ENCODE results near the gene UBE2I.
A peak's percentile ranks its signal among the peaks of the same experiment; 100 is the strongest.

UBE2I gene

DNA sequence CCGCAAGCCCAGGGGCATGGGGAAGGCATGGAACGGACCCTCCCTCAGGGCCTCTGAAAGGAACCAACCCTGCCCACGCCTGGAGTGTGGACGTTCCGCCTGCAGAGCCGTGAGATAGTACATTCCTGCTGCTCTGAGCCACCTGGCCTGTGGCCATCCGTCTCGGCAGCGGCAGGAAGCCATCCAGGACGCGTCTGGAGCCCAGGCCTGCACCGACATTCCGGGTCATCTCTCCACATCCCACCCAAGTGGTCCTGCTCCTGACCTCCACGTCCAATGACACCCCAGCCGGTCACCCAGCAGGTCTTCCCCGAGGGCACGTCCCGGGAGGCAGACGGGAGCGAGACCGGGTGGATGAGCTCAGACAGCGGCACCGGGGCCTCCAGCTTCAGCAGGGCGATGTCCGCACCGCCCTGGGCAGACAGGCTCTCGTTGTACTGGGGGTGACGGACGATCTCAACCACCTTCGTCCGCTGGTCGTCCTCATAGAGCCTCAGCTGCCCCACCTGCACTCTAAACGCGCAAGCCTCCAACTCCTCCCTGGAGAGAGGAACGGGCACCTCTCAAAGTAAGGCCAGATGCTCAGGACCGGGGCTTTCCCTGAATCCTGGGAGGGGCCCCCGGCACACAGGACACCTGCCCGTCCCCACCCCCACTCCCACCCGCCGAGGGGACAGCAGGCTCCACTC, 21.3 kb upstream of the UBE2I start:
- H2BK120ac ChIP-seq (ENCODE audit: low read depth, low read length) = peak overlapping the region; percentile 61
- H4K91ac ChIP-seq (ENCODE audit: low read depth, low read length, poor library complexity) = no peak overlapping the region
- H3K23ac ChIP-seq (ENCODE audit: low read depth, low read length, poor library complexity) = peak overlapping the region; percentile 73
- peak overlapping the region; percentile 56 for H3K14ac ChIP-seq (ENCODE audit: low read length)
- H2BK12ac ChIP-seq (ENCODE audit: low read length) = peak overlapping the region; percentile 94
- H3K9me3 ChIP-seq (replicated peaks in 1 of 2; ENCODE audit: control insufficient read depth in 2 of 2, insufficient read depth in 1 of 2, low read depth in 1 of 2, low read length in 2 of 2) = no peaks in the 10 kb centered on the region
- H3K79me1 ChIP-seq (ENCODE audit: low read depth, low read length) = no peaks in the 10 kb centered on the region
- DNase-seq (ENCODE audit: low spot score) = no peak
- H2AK5ac ChIP-seq (ENCODE audit: low read depth, low read length) = peak overlapping the region; percentile 90
- peaks cover 7 to 10% of the 10 kb centered on the region in 2 donors for H3K4me1 ChIP-seq (ENCODE audit: control insufficient read depth in 2 of 2, insufficient read depth in 1 of 2, low read depth in 1 of 2, low read length in 2 of 2)
- no peak overlapping the region for H4K8ac ChIP-seq (ENCODE audit: low read depth, low read length)
- peak overlapping the region; percentile 45 for H2BK15ac ChIP-seq (ENCODE audit: low read length)
- no peak overlapping the region for H2BK5ac ChIP-seq (ENCODE audit: low read length)
- no peak overlapping the region for H3K4me2 ChIP-seq (ENCODE audit: insufficient read depth, low read length, poor library complexity, severe bottlenecking)
- H3K4ac ChIP-seq (ENCODE audit: low read length) = peak overlapping the region; percentile 84
- H3K27ac ChIP-seq (replicated peaks; ENCODE audit: low read length) = no peak overlapping the region
- no peak overlapping the region for H3K18ac ChIP-seq (ENCODE audit: low read length)
- no peaks in the 10 kb centered on the region for H3K36me3 ChIP-seq (replicated peaks in 1 of 2; ENCODE audit: control insufficient read depth in 2 of 2, insufficient read depth in 2 of 2, low read length in 2 of 2)
- peak overlapping the region in 1 of 2 donors; percentile 17 for H3K4me3 ChIP-seq (ENCODE audit: low read length in 2 of 2)
- WGBS, 2 donors (ENCODE audit: extremely low coverage in 2 of 2, insufficient read length in 2 of 2, insufficient replicate concordance in 1 of 2) = no CpG with 5 or more reads among the region's 40 CpGs
- H3K27me3 ChIP-seq (ENCODE audit: control insufficient read depth in 3 of 3, insufficient read depth in 3 of 3, low read depth in 1 of 3, low read length in 3 of 3) = peaks cover 0 to 81% (median 19%) of the 10 kb centered on the region in 3 experiments
- H3K9ac ChIP-seq (ENCODE audit: low read depth, low read length, poor library complexity) = peak overlapping the region; percentile 70
- H2AFZ ChIP-seq (ENCODE audit: low read length) = no peak overlapping the region

DNA sequence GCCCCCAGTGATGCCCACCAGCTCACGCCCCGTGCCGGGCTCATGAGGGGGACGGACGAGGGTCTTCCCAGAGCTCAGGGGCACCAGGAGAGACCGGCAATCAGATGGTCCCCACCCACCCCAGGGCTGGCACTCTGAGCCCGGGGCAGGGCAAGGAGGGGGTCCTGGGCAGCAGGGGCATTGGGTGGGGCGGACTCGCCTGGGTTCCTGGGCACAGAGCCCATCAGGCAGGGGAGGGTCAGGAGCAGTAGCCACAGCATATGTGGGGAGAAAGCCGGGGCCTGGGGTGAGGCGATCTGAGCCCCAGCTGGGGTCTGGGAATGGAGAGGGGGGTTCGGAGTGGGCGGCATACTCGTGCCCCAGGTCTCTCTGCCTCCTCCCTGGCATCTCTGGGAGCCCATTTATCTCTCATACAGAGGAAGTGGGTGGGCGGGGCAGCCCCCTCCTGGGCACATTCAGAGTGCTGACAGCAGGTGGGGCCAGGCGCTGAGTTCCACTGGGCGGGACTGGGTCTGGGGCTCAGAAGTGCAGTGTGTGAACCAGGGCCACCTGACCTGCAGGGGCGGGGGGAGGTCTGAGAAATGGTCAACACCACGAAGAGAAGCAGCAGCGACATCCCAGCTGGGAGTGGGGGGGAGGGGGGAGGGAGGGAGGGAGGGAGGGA, 20.5 kb upstream of the UBE2I start:
- H3K4me3 ChIP-seq (ENCODE audit: low read length in 2 of 2) = no peak overlapping the region
- DNase-seq (ENCODE audit: low spot score) = no peak

DNA sequence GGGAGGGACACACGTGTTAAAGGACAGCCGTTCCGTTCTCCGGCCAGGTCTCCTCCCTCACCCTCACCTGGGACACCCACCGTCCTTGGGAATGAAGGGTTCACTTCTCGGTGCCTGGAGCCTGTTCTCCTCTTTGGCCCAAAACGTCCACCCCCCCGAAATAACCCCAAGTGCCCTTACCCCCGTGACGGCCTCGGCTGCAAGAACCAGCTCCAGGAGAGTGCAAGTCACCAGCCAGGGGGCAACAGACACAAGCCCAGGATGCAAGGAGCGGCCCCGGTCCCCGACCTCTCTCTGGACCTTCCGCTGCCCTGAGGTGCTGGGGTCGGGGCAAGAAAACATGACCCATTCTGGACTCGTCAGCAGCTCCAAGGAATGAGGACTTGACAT, 20.0 kb upstream of the UBE2I start:
- H2BK12ac ChIP-seq (ENCODE audit: low read length) = no peak overlapping the region
- H3K79me1 ChIP-seq (ENCODE audit: low read depth, low read length) = no peaks in the 10 kb centered on the region
- H2AFZ ChIP-seq (ENCODE audit: low read length) = no peak overlapping the region
- no peak overlapping the region for H2BK120ac ChIP-seq (ENCODE audit: low read depth, low read length)
- no peak overlapping the region for H3K14ac ChIP-seq (ENCODE audit: low read length)
- H3K4ac ChIP-seq (ENCODE audit: low read length) = no peak overlapping the region
- H3K36me3 ChIP-seq (replicated peaks in 1 of 2; ENCODE audit: control insufficient read depth in 2 of 2, insufficient read depth in 2 of 2, low read length in 2 of 2) = no peaks in the 10 kb centered on the region
- peaks cover 7 to 13% of the 10 kb centered on the region in 2 donors for H3K4me1 ChIP-seq (ENCODE audit: control insufficient read depth in 2 of 2, insufficient read depth in 1 of 2, low read depth in 1 of 2, low read length in 2 of 2)
- H3K9ac ChIP-seq (ENCODE audit: low read depth, low read length, poor library complexity) = no peak overlapping the region
- peaks cover 0 to 68% (median 19%) of the 10 kb centered on the region in 3 experiments for H3K27me3 ChIP-seq (ENCODE audit: control insufficient read depth in 3 of 3, insufficient read depth in 3 of 3, low read depth in 1 of 3, low read length in 3 of 3)
- H4K91ac ChIP-seq (ENCODE audit: low read depth, low read length, poor library complexity) = no peak overlapping the region
- DNase-seq (ENCODE audit: low spot score) = no peak
- no peak overlapping the region for H3K27ac ChIP-seq (replicated peaks; ENCODE audit: low read length)
- no peak overlapping the region for H2AK5ac ChIP-seq (ENCODE audit: low read depth, low read length)
- no peak overlapping the region for H3K4me3 ChIP-seq (ENCODE audit: low read length in 2 of 2)
- H4K8ac ChIP-seq (ENCODE audit: low read depth, low read length) = no peak overlapping the region
- H2BK15ac ChIP-seq (ENCODE audit: low read length) = no peak overlapping the region
- peak overlapping the region; percentile 4 for H2BK5ac ChIP-seq (ENCODE audit: low read length)
- peak overlapping the region; percentile 32 for H3K4me2 ChIP-seq (ENCODE audit: insufficient read depth, low read length, poor library complexity, severe bottlenecking)
- H3K9me3 ChIP-seq (replicated peaks in 1 of 2; ENCODE audit: control insufficient read depth in 2 of 2, insufficient read depth in 1 of 2, low read depth in 1 of 2, low read length in 2 of 2) = no peaks in the 10 kb centered on the region
- H3K23ac ChIP-seq (ENCODE audit: low read depth, low read length, poor library complexity) = no peak overlapping the region
- no CpG with 5 or more reads among the region's 17 CpGs for WGBS, 2 donors (ENCODE audit: extremely low coverage in 2 of 2, insufficient read length in 2 of 2, insufficient replicate concordance in 1 of 2)
- H3K18ac ChIP-seq (ENCODE audit: low read length) = no peak overlapping the region

More for the DNA sequence above, 20.5 kb upstream of the UBE2I start:
- H3K9ac ChIP-seq (ENCODE audit: low read depth, low read length, poor library complexity) = peak overlapping the region; percentile 60
- H3K4me1 ChIP-seq (ENCODE audit: control insufficient read depth in 2 of 2, insufficient read depth in 1 of 2, low read depth in 1 of 2, low read length in 2 of 2) = peaks cover 7 to 10% of the 10 kb centered on the region in 2 donors
- H2BK12ac ChIP-seq (ENCODE audit: low read length) = peak overlapping the region; percentile 41
- H2BK15ac ChIP-seq (ENCODE audit: low read length) = peak overlapping the region; percentile 89
- H2AFZ ChIP-seq (ENCODE audit: low read length) = no peak overlapping the region
- H3K27ac ChIP-seq (replicated peaks; ENCODE audit: low read length) = no peak overlapping the region
- H3K79me1 ChIP-seq (ENCODE audit: low read depth, low read length) = no peaks in the 10 kb centered on the region
- H3K23ac ChIP-seq (ENCODE audit: low read depth, low read length, poor library complexity) = no peak overlapping the region
- peak overlapping the region; percentile 89 for H3K14ac ChIP-seq (ENCODE audit: low read length)
- H2BK120ac ChIP-seq (ENCODE audit: low read depth, low read length) = peak overlapping the region; percentile 61
- no peak overlapping the region for H2BK5ac ChIP-seq (ENCODE audit: low read length)
- peak overlapping the region; percentile 89 for H3K4ac ChIP-seq (ENCODE audit: low read length)
- no peak overlapping the region for H4K91ac ChIP-seq (ENCODE audit: low read depth, low read length, poor library complexity)
- H3K18ac ChIP-seq (ENCODE audit: low read length) = peak overlapping the region; percentile 76
- H4K8ac ChIP-seq (ENCODE audit: low read depth, low read length) = no peak overlapping the region
- H3K27me3 ChIP-seq (ENCODE audit: control insufficient read depth in 3 of 3, insufficient read depth in 3 of 3, low read depth in 1 of 3, low read length in 3 of 3) = peaks cover 0 to 73% (median 19%) of the 10 kb centered on the region in 3 experiments
- H3K36me3 ChIP-seq (replicated peaks in 1 of 2; ENCODE audit: control insufficient read depth in 2 of 2, insufficient read depth in 2 of 2, low read length in 2 of 2) = no peaks in the 10 kb centered on the region
- no CpG with 5 or more reads among the region's 20 CpGs for WGBS, 2 donors (ENCODE audit: extremely low coverage in 2 of 2, insufficient read length in 2 of 2, insufficient replicate concordance in 1 of 2)
- no peaks in the 10 kb centered on the region for H3K9me3 ChIP-seq (replicated peaks in 1 of 2; ENCODE audit: control insufficient read depth in 2 of 2, insufficient read depth in 1 of 2, low read depth in 1 of 2, low read length in 2 of 2)
- no peak overlapping the region for H3K4me2 ChIP-seq (ENCODE audit: insufficient read depth, low read length, poor library complexity, severe bottlenecking)
- peak overlapping the region; percentile 90 for H2AK5ac ChIP-seq (ENCODE audit: low read depth, low read length)

DNA sequence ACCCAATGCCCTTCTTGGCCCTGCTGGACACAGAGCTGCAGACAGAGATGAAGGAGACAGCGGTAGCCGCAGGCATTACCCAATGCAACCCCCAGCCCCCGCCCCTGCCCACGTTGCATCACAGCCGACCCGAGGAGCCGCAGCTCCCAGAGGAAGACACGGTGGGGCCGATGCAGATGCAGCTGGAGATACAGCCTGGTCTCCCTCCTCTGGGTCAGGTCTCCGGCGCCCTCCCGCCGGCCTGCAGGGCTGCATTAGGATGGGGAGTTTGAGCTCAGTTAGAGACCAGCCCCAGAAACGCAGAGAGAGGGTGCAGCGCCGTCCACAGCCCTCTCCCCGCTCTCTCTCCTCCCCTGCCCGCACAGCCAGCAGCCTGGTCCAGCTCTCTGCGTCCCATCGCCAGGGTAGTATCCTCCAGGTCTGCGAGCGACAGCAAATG, 19.4 kb upstream of the UBE2I start:
- Histone ChIP-seq H2AK5ac (ENCODE audit: low read depth, low read length) (no peak overlapping the region), H2BK12ac (ENCODE audit: low read length) (peak overlapping the region; percentile 73), H4K8ac (ENCODE audit: low read depth, low read length) (no peak overlapping the region), H2BK15ac (ENCODE audit: low read length) (peak overlapping the region; percentile 93), H2AFZ (ENCODE audit: low read length) (peak overlapping the region; percentile 74), H3K36me3 (replicated peaks in 1 of 2; ENCODE audit: control insufficient read depth in 2 of 2, insufficient read depth in 2 of 2, low read length in 2 of 2) (no peaks in the 10 kb centered on the region), H2BK5ac (ENCODE audit: low read length) (peak overlapping the region; percentile 4), H3K4me1 (ENCODE audit: control insufficient read depth in 2 of 2, insufficient read depth in 1 of 2, low read depth in 1 of 2, low read length in 2 of 2) (peaks cover 7 to 13% of the 10 kb centered on the region in 2 donors), H3K79me1 (ENCODE audit: low read depth, low read length) (no peaks in the 10 kb centered on the region), H3K4me3 (ENCODE audit: low read length in 2 of 2) (no peak overlapping the region), H3K27ac (replicated peaks; ENCODE audit: low read length) (no peak overlapping the region), H3K9ac (ENCODE audit: low read depth, low read length, poor library complexity) (peak overlapping the region; percentile 84), H3K18ac (ENCODE audit: low read length) (peak overlapping the region; percentile 90), H3K27me3 (ENCODE audit: control insufficient read depth in 3 of 3, insufficient read depth in 3 of 3, low read depth in 1 of 3, low read length in 3 of 3) (peaks cover 0 to 66% (median 19%) of the 10 kb centered on the region in 3 experiments), H2BK120ac (ENCODE audit: low read depth, low read length) (no peak overlapping the region), H3K14ac (ENCODE audit: low read length) (peak overlapping the region; percentile 75), H3K4me2 (ENCODE audit: insufficient read depth, low read length, poor library complexity, severe bottlenecking) (peak overlapping the region; percentile 31), H4K91ac (ENCODE audit: low read depth, low read length, poor library complexity) (no peak overlapping the region), H3K4ac (ENCODE audit: low read length) (no peak overlapping the region), H3K23ac (ENCODE audit: low read depth, low read length, poor library complexity) (no peak overlapping the region), H3K9me3 (replicated peaks in 1 of 2; ENCODE audit: control insufficient read depth in 2 of 2, insufficient read depth in 1 of 2, low read depth in 1 of 2, low read length in 2 of 2) (no peaks in the 10 kb centered on the region)
- WGBS, 2 donors (ENCODE audit: extremely low coverage in 2 of 2, insufficient read length in 2 of 2, insufficient replicate concordance in 1 of 2) = no CpG with 5 or more reads among the region's 22 CpGs
- DNase-seq (ENCODE audit: low spot score) = no peak

All from neuronal stem cell (in vitro differentiated cells).